Stimulated activated effector memory CD8-positive, alpha-beta T cell treated with anti-CD3 and anti-CD28 coated beads, Interleukin-12 subunit alpha, Interleukin-12 subunit beta, amount 100 ng/mL, for 72 hours (primary cell): Measurements from ENCODE around the gene BEST3.
A peak's percentile ranks its signal among the peaks of the same experiment; 100 is the strongest.
"Not testable (repeated sequence)": the region's sequence is repeated elsewhere in the genome, so short reads cannot be mapped to it uniquely, and the experiment has no call there.

Experiments used
- ATAC-seq: fragments of 150-1000 bp; cut with Tn5 transposase; 2 replicates; pipeline ENCODE4 v1.10.0; 2021
- DNase-seq, 2 donors: peaks; one replicate each; pipeline ENCODE4 v3.0.0; 2021 to 2022; ENCODE audit warnings: low spot score in 2 of 2
- H3K27ac Mint-ChIP-seq: one replicate; pipeline ENCODE4 v1.8.0; 2022; ENCODE audit warnings: mild to moderate bottlenecking, mixed read lengths
- H3K36me3 Mint-ChIP-seq: one replicate; pipeline ENCODE4 v1.8.0; 2022; ENCODE audit warnings: mild to moderate bottlenecking, mixed read lengths
- H3K4me1 Mint-ChIP-seq: one replicate; pipeline ENCODE4 v1.8.0; 2022; ENCODE audit warnings: mixed read lengths
- H3K4me3 Mint-ChIP-seq: one replicate; pipeline ENCODE4 v1.8.0; 2022; ENCODE audit warnings: mild to moderate bottlenecking, mixed read lengths
- H3K9me3 Mint-ChIP-seq: one replicate; pipeline ENCODE4 v1.8.0; 2022; ENCODE audit warnings: mixed read lengths

The BEST3 gene

GRCh38 chr12:69642531-69642930 is 56.6 kb downstream of the BEST3 start:
- no peak overlapping the region for H3K4me3 Mint-ChIP-seq
- H3K9me3 Mint-ChIP-seq, result no peaks in the 10 kb centered on the region
- H3K4me1 Mint-ChIP-seq, result no peaks in the 10 kb centered on the region
- ATAC-seq (peak; percentile 11), DNase-seq (no peak)
- no peak overlapping the region for H3K27ac Mint-ChIP-seq
- H3K36me3 Mint-ChIP-seq, result no peaks in the 10 kb centered on the region

GRCh38 chr12:69641546-69641945 is 57.6 kb downstream of the BEST3 start:
- DNase-seq (no peak), ATAC-seq (peak; percentile 24)
- H3K4me1 Mint-ChIP-seq, result no peaks in the 10 kb centered on the region
- H3K4me3 Mint-ChIP-seq, result no peak overlapping the region
- H3K27ac Mint-ChIP-seq, result no peak overlapping the region
- no peaks in the 10 kb centered on the region for H3K36me3 Mint-ChIP-seq
- H3K9me3 Mint-ChIP-seq, result no peaks in the 10 kb centered on the region

GRCh38 chr12:69639400-69640016 is 59.6 kb downstream of the BEST3 start:
- Mint-ChIP-seq H3K36me3 (no peaks in the 10 kb centered on the region), H3K4me3 (no peak overlapping the region), H3K27ac (no peak overlapping the region), H3K9me3 (no peaks in the 10 kb centered on the region), H3K4me1 (no peaks in the 10 kb centered on the region)
- DNase-seq (peak; percentile 36 to 76), ATAC-seq (peak; percentile 76)

GRCh38 chr12:69633061-69633460 is 66.0 kb downstream of the BEST3 start:
- no peaks in the 10 kb centered on the region for H3K4me1 Mint-ChIP-seq
- H3K4me3 Mint-ChIP-seq, result no peak overlapping the region
- no peak overlapping the region for H3K27ac Mint-ChIP-seq
- no peaks in the 10 kb centered on the region for H3K36me3 Mint-ChIP-seq
- DNase-seq (no peak), ATAC-seq (no peak)
- H3K9me3 Mint-ChIP-seq, result no peaks in the 10 kb centered on the region

GRCh38 chr12:69630191-69630590 is 68.9 kb downstream of the BEST3 start:
- DNase-seq, result no peak
- Mint-ChIP-seq H3K9me3 (no peaks in the 10 kb centered on the region), H3K4me3 (no peak overlapping the region), H3K36me3 (no peaks in the 10 kb centered on the region), H3K4me1 (no peaks in the 10 kb centered on the region), H3K27ac (no peak overlapping the region)
- ATAC-seq, result no peak

GRCh38 chr12:69627501-69627900 is 71.6 kb downstream of the BEST3 start:
- H3K4me3 Mint-ChIP-seq, result no peak overlapping the region
- no peaks in the 10 kb centered on the region for H3K36me3 Mint-ChIP-seq
- no peaks in the 10 kb centered on the region for H3K4me1 Mint-ChIP-seq
- DNase-seq (no peak), ATAC-seq (no peak)
- H3K9me3 Mint-ChIP-seq, result no peaks in the 10 kb centered on the region
- no peak overlapping the region for H3K27ac Mint-ChIP-seq

- DNase-seq, result no peak
- H3K4me1 Mint-ChIP-seq, result no peaks in the 10 kb centered on the region
- no peak for ATAC-seq
Observed at GRCh38 chr12:69623970-69624369, 75.1 kb downstream of the BEST3 start.

GRCh38 chr12:69621551-69621950 is 77.6 kb downstream of the BEST3 start:
- Mint-ChIP-seq H3K36me3 (no peaks in the 10 kb centered on the region), H3K4me1 (no peaks in the 10 kb centered on the region), H3K9me3 (no peaks in the 10 kb centered on the region), H3K4me3 (no peak overlapping the region), H3K27ac (peak overlapping the region; percentile 14)
- DNase-seq (no peak), ATAC-seq (no peak)

More at GRCh38 chr12:69623970-69624369, 75.1 kb downstream of the BEST3 start:
- Mint-ChIP-seq H3K9me3 (no peaks in the 10 kb centered on the region), H3K27ac (no peak overlapping the region), H3K4me3 (no peak overlapping the region), H3K36me3 (no peaks in the 10 kb centered on the region)

- DNase-seq (no peak), ATAC-seq (no peak)
- Mint-ChIP-seq H3K4me3 (no peak overlapping the region), H3K4me1 (no peaks in the 10 kb centered on the region), H3K36me3 (no peaks in the 10 kb centered on the region), H3K27ac (no peak overlapping the region), H3K9me3 (no peaks in the 10 kb centered on the region)
Observed at GRCh38 chr12:69620921-69621320, 78.2 kb downstream of the BEST3 start.

GRCh38 chr12:69620077-69620476 is 79.0 kb downstream of the BEST3 start:
- ATAC-seq, result no peak
- Mint-ChIP-seq H3K4me3 (no peak overlapping the region), H3K9me3 (no peaks in the 10 kb centered on the region), H3K27ac (no peak overlapping the region), H3K36me3 (no peaks in the 10 kb centered on the region), H3K4me1 (no peaks in the 10 kb centered on the region)
- DNase-seq, result no peak

- Mint-ChIP-seq H3K4me3 (no peak overlapping the region), H3K27ac (no peak overlapping the region), H3K9me3 (no peaks in the 10 kb centered on the region), H3K4me1 (no peaks in the 10 kb centered on the region), H3K36me3 (no peaks in the 10 kb centered on the region)
- DNase-seq (no peak), ATAC-seq (no peak)
Observed at GRCh38 chr12:69619050-69619449, 80.1 kb downstream of the BEST3 start.

GRCh38 chr12:69616025-69616424 is 83.1 kb downstream of the BEST3 start:
- no peak for DNase-seq
- H3K27ac Mint-ChIP-seq, result no peak overlapping the region
- no peaks in the 10 kb centered on the region for H3K4me1 Mint-ChIP-seq
- H3K9me3 Mint-ChIP-seq, result no peaks in the 10 kb centered on the region
- H3K4me3 Mint-ChIP-seq, result no peak overlapping the region
- no peaks in the 10 kb centered on the region for H3K36me3 Mint-ChIP-seq
- ATAC-seq, result no peak

- no peak for DNase-seq
- Mint-ChIP-seq H3K36me3 (no peaks in the 10 kb centered on the region), H3K27ac (no peak overlapping the region), H3K9me3 (no peaks in the 10 kb centered on the region), H3K4me1 (no peaks in the 10 kb centered on the region), H3K4me3 (no peak overlapping the region)
- ATAC-seq, result no peak
Observed at GRCh38 chr12:69613351-69613750, 85.8 kb downstream of the BEST3 start.

GRCh38 chr12:69610729-69611128 is 88.4 kb downstream of the BEST3 start, which contains the start of gene LRRC10:
LRRC10 (minus strand) TSS chr12:69610907; CDS start chr12:69610838, 69 bp downstream.
- no peak within 1 kb of the TSS for H3K4me3 Mint-ChIP-seq
- no peaks in the 10 kb centered on the region for H3K36me3 Mint-ChIP-seq
- DNase-seq, result no peak
- peak; percentile 21 for ATAC-seq
- H3K9me3 Mint-ChIP-seq, result no peaks in the 10 kb centered on the region
- H3K4me1 Mint-ChIP-seq, result no peaks in the 10 kb centered on the region
- no peak within 1 kb of the TSS for H3K27ac Mint-ChIP-seq

GRCh38 chr12:69610126-69610525 is 89.0 kb downstream of the BEST3 start:
- Mint-ChIP-seq H3K9me3 (no peaks in the 10 kb centered on the region), H3K36me3 (no peaks in the 10 kb centered on the region), H3K4me1 (no peaks in the 10 kb centered on the region), H3K4me3 (no peak overlapping the region), H3K27ac (no peak overlapping the region)
- DNase-seq, result no peak
- ATAC-seq, result no peak

- Mint-ChIP-seq H3K9me3 (no peaks in the 10 kb centered on the region), H3K4me1 (no peaks in the 10 kb centered on the region), H3K36me3 (peaks cover 6% of the 10 kb centered on the region), H3K27ac (no peak overlapping the region), H3K4me3 (no peak overlapping the region)
- ATAC-seq (no peak), DNase-seq (no peak)
Observed at GRCh38 chr12:69608114-69608513, 91.0 kb downstream of the BEST3 start.

GRCh38 chr12:69604275-69604674 is 94.8 kb downstream of the BEST3 start:
- peaks cover 45% of the 10 kb centered on the region for H3K36me3 Mint-ChIP-seq
- not testable (repeated sequence) for H3K27ac Mint-ChIP-seq, H3K4me1 Mint-ChIP-seq, H3K9me3 Mint-ChIP-seq, DNase-seq, H3K4me3 Mint-ChIP-seq, ATAC-seq
